ENCODE data around the gene UBE2L6. TPM values are rescaled to one million over a fixed set of nuclear protein-coding genes. Genes with fewer than 3 reads are reported as not detected.
A peak's percentile ranks its signal among the peaks of the same experiment; 100 is the strongest.

UBE2L6 gene
- total and polyA plus RNA-seq, 7 donors = 5.3 to 24.7 (median 9.9) TPM

DNA sequence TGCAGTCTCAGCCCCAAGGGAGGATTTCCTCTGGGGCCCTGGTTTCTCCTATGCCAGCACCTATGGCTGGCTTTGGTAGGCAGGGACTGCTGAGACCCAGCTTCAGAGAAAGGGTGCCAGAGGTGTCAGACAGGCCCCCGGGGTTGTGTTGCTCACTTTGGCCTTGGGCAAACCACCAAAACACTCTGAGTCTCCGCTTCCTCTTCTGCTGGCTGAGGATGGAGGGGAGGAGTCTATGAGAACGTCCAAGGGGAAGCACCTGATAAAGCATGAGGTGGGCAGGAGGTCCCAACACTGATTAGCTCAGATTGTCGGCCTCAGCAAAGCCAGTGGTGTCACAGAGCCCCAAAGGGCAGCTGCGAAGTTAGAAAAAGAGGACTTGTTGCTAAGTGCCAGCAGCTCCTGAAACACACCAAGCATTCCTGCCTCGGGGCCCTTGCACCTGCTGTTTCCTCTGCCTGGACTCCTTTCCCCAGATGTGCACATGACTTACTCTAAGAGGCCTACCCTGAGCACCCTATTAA lies 19.6 kb downstream of the UBE2L6 start:
- H3K27ac ChIP-seq = no peak overlapping the region
- no peaks in the 10 kb centered on the region for H3K27me3 ChIP-seq (ENCODE audit: insufficient read depth in 3 of 3, low read length in 2 of 3)
- intact Hi-C loops (cut with DNase I) = no loop called here
- H3K9me3 ChIP-seq = no peaks in the 10 kb centered on the region
- TF ChIP-seq CTCF (IDR thresholded peaks at IDR 0.05) = no peak
- H3K4me1 ChIP-seq = no peaks in the 10 kb centered on the region
- ATAC-seq = no peak
- H3K4me3 ChIP-seq = no peak overlapping the region
- no peak for DNase-seq
- peaks cover 2 to 31% of the 10 kb centered on the region in 2 donors for H3K36me3 ChIP-seq (ENCODE audit: insufficient read depth in 1 of 2, low read depth in 1 of 2)
- 21 to 34% (median 31%) methylated on average over 6 of the region's 6 CpGs for WGBS, 3 donors

- H3K27ac ChIP-seq = no peak overlapping the region
- intact Hi-C loops (cut with DNase I) = no loop called here
- no peaks in the 10 kb centered on the region for H3K9me3 ChIP-seq
- WGBS, 3 donors = 58 to 61% (median 60%) methylated on average over 5 of the region's 5 CpGs
- DNase-seq = no peak
- H3K4me1 ChIP-seq = no peaks in the 10 kb centered on the region
- peaks cover 2 to 21% of the 10 kb centered on the region in 2 donors for H3K36me3 ChIP-seq (ENCODE audit: insufficient read depth in 1 of 2, low read depth in 1 of 2)
- H3K4me3 ChIP-seq = no peak overlapping the region
- H3K27me3 ChIP-seq (ENCODE audit: insufficient read depth in 3 of 3, low read length in 2 of 3) = no peaks in the 10 kb centered on the region
- TF ChIP-seq CTCF (IDR thresholded peaks at IDR 0.05) = no peak
- ATAC-seq = peak; percentile 54 to 72 (median 59)
Observed at GRCh38 chr11:57546869-57547475, 20.5 kb downstream of the UBE2L6 start.

GRCh38 chr11:57546451-57546850 lies 21.0 kb downstream of the UBE2L6 start:
- Histone ChIP-seq H3K36me3 (ENCODE audit: insufficient read depth in 1 of 2, low read depth in 1 of 2) (peaks cover 2 to 19% of the 10 kb centered on the region in 2 donors), H3K9me3 (no peaks in the 10 kb centered on the region), H3K27me3 (ENCODE audit: insufficient read depth in 3 of 3, low read length in 2 of 3) (no peaks in the 10 kb centered on the region), H3K27ac (no peak overlapping the region), H3K4me3 (no peak overlapping the region), H3K4me1 (peaks cover 3% of the 10 kb centered on the region)
- no peak for TF ChIP-seq CTCF (IDR thresholded peaks at IDR 0.05)
- 94 to 95% (median 94%) methylated on average over 7 of the region's 7 CpGs for WGBS, 3 donors
- DNase-seq (no peak), ATAC-seq (no peak)
- intact Hi-C loops (cut with DNase I) = no loop called here

GRCh38 chr11:57545883-57546282 lies 21.6 kb downstream of the UBE2L6 start:
- no peak for DNase-seq
- Histone ChIP-seq H3K27me3 (ENCODE audit: insufficient read depth in 3 of 3, low read length in 2 of 3) (no peaks in the 10 kb centered on the region), H3K27ac (no peak overlapping the region), H3K4me1 (peaks cover 4% of the 10 kb centered on the region), H3K36me3 (ENCODE audit: insufficient read depth in 1 of 2, low read depth in 1 of 2) (peaks cover 2 to 14% of the 10 kb centered on the region in 2 donors), H3K4me3 (no peak overlapping the region), H3K9me3 (no peaks in the 10 kb centered on the region)
- 83 to 94% (median 90%) methylated on average over 11 to 13 of the region's 13 CpGs for WGBS, 3 donors
- intact Hi-C loops (cut with DNase I) = no loop called here
- no peak for ATAC-seq
- no peak for TF ChIP-seq CTCF (IDR thresholded peaks at IDR 0.05)

GRCh38 chr11:57544566-57544965 lies 22.9 kb downstream of the UBE2L6 start:
- TF ChIP-seq CTCF (IDR thresholded peaks at IDR 0.05) = no peak
- no peak for DNase-seq
- Histone ChIP-seq H3K4me1 (peaks cover 4% of the 10 kb centered on the region), H3K27me3 (ENCODE audit: insufficient read depth in 3 of 3, low read length in 2 of 3) (no peaks in the 10 kb centered on the region), H3K36me3 (ENCODE audit: insufficient read depth in 1 of 2, low read depth in 1 of 2) (peaks cover 0 to 2% of the 10 kb centered on the region in 2 donors), H3K9me3 (no peaks in the 10 kb centered on the region), H3K4me3 (no peak overlapping the region), H3K27ac (no peak overlapping the region)
- WGBS, 3 donors = 58 to 78% (median 63%) methylated on average over 6 of the region's 6 CpGs
- peak in 2 of 4 donors; percentile 18 to 56 for ATAC-seq
- intact Hi-C loops (cut with DNase I) = no loop called here
